Right forelimb (tissue), 1 donor: ENCODE results near the gene ETV6.

Experiments used
- DNase-seq: peaks from one replicate; pipeline ENCODE4 v3.0.0-alpha.2; 2018

ETV6 gene

GRCh38 chr12:11722578-11723138 is 73.2 kb downstream of the ETV6 start:
- no peak for DNase-seq

DNA sequence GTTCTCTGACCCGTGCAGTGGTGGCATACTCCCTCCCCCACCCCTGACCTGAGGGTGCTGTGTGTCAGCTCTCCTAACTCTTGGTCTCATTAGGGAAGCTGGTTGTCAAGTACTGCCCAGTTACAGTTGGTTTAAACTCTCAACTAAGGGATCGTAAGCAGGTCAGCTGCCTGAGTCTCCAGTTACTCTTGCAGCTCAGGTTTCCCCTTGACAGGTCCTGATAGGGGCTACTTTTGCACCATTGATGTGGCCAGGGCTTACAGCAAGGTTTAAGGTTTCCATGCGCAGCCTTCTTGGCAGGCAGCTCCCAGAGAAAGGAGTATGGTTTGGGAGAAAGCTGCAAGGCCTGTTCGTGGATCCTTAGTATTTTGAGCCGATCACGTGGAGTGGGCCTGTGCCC is 74.5 kb downstream of the ETV6 start:
- DNase-seq, result no peak

GRCh38 chr12:11724888-11725311 is 75.4 kb downstream of the ETV6 start:
- DNase-seq, result no peak

- DNase-seq, result no peak
Observed at GRCh38 chr12:11725686-11726085, 76.2 kb downstream of the ETV6 start.

DNA sequence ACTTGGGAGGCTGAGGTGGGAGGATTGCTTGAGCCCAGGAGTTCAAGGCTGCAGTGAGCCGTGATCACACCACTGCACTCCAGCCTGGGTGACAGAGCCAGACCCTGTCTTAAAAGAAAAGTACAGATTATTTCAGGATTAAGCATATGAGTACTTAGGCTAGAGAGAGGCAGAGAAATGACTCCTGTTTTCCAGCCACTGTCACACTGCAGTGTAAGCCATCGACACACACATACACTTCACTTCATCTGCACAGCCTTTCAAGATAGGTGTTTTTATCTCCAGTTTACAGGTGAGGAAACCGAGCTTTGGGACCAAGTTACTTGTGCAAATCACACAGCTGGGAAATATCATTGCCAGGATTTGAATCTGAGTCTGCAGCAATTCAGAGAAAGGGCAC is 77.2 kb downstream of the ETV6 start:
- no peak for DNase-seq

- DNase-seq, result no peak
Observed at GRCh38 chr12:11727133-11727664, 77.7 kb downstream of the ETV6 start.

- no peak for DNase-seq
Observed at GRCh38 chr12:11728154-11728755, 78.8 kb downstream of the ETV6 start.

DNA sequence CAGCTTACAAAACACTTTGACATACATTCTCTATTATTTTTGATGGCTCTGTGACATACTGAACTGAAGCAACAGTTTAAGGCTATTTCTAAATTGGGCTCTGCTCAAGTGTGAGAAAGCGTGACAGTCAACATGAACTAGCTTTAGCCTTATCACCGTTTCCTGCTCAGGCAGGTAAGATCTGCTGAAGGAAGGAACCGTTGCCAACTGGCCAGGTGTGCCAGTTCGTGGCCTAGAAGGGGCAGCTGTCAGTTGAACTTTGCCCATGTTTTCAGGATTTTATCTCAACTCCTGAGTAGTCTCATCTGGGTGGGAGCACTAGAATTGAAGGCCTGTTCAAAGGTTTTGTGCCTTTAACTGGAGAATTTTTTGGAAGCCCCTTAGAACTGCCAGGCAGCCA is 79.5 kb downstream of the ETV6 start:
- no peak for DNase-seq

- no peak for DNase-seq
Observed at GRCh38 chr12:11729439-11730150, 80.1 kb downstream of the ETV6 start.

- no peak for DNase-seq
Observed at GRCh38 chr12:11730299-11731041, 81.0 kb downstream of the ETV6 start.

- no peak for DNase-seq
Observed at GRCh38 chr12:11731042-11731357, 81.5 kb downstream of the ETV6 start.

DNA sequence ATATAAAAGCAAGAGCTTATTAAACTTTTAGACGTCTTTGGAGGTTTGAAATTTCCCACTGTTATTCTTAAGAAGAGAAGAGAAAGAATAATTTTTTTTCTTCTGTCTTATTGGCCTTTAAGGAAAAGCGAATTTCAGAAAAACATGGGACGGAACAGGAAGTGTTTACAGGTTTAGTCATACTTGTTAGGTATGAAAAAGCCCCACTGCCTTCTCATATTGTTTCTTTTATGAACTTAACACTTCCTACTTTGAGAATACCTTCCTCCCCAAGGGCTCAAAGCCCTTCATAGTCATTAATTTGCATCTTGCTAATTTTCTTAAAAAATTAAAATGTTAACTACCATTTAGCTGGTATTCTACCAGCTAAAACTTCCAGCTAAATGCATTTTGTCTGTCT is 82.0 kb downstream of the ETV6 start:
- no peak for DNase-seq

GRCh38 chr12:11732023-11732422 is 82.5 kb downstream of the ETV6 start:
- no peak for DNase-seq

- DNase-seq, result no peak
Observed at GRCh38 chr12:11732715-11733114, 83.2 kb downstream of the ETV6 start.

DNA sequence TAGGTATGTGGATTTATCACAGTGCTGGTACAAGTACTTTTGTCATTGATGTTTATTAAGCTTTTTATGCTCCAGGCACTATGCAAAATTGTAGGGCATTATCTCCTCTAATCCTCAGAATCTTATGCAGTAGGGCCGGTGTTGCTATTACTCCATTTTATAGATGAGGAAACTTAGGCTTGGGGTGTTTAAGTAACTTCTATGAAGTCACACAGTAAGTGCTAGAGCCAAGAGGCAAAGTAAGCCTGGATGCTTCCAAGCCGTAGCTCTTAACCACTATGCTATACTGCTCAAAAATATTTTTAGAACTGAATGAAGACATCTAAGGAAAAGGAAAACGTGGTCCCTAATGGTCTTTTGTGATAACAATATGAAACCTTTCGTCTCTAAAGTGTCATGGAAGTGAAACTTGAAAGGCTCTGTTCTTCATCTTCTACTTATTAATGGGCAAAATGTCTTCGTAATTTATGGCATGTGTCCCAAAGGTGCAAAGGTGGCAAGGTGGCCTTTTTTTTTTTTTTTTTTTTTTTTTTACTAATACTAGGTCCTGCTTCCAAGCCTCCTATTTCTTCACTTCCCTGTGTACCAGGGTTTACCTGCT is 85.2 kb downstream of the ETV6 start:
- no peak for DNase-seq

GRCh38 chr12:11738450-11738849 is 89.0 kb downstream of the ETV6 start:
- no peak for DNase-seq

DNA sequence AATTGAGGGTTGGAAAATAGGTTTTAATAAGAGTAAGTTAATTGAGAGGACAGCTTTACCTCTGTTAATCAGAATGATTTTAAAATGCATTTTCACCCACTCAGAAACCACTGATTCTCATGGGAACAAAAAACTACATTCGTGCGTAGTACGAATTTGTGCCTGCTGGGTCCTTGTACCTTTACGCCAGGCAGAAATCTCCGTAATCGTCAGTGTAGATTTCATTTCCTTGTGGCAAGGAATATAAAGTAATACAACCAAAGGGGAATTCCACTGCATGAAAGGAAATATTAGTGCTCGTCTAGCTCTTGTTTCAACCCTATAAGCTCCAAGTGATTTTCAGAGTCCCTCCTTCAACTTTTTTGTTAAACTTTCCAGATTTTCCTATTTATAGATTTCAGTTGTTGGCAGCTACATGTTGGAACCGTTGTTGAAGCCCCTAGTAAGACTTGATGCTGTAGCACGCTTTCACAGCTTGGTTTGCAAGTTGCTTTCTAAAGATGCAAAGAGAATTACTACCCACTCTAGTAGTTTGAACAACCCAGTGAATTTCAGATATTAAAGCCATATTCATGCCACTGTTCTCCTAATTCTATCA is 90.6 kb downstream of the ETV6 start:
- DNase-seq, result no peak

DNA sequence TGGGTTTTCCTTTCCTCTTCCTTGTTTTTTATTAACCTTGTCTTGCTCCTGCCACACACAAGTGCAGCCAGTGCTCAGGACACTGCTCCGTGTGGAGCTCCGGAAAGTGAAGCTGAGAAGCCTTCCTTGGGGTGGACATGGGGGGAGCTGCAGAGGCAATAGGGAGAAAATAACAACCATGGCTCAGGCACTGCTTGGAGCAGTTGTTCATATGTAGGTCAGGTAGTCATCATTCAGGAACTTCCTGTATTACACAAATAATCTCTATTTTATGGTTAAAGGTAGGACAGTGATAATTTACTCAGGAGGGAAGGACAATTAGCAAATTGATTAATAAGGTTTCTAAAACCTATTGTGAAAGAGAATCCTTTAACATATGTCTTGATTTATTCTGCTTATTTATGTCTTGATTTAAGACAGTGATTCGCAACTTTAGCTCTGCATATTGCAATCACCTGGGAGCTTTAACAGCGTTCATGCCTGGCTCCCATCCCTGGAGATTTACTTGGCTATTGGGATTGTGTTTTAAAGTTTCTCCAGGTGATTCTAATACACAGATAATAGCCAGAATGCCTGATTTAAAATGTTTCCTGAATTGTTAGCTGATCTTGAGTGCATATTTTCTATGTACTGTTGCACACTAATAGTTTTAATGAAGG is 92.1 kb downstream of the ETV6 start:
- DNase-seq, result no peak

GRCh38 chr12:11743423-11744409 is 94.2 kb downstream of the ETV6 start:
- DNase-seq, result no peak

- DNase-seq, result no peak
Observed at GRCh38 chr12:11744410-11744801, 94.9 kb downstream of the ETV6 start.

DNA sequence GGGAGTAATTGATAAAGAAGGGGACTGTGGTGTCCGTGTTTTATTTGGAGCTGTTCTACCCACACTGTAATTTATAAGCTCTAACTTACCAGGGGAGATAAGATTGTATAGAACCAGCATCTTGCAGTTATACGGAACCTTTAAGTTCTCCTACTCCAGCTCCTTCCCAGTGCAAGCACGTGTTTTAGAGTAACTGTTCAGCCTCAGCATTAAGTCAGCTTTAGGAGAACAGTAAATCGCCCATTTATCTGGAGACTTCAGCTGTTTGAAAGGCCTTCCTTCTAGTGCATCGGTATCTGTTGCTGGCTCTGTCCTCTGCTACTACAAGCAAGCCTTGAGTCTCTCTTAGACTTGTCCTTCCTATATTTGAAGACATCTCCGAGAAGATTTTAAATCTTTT is 95.6 kb downstream of the ETV6 start:
- no peak for DNase-seq
